ENCODE measurements around the gene ARHGEF3.
"Not testable (repeated sequence)": the region's sequence is repeated elsewhere in the genome, so short reads cannot be mapped to it uniquely, and the experiment has no call there.

ARHGEF3 gene

DNA sequence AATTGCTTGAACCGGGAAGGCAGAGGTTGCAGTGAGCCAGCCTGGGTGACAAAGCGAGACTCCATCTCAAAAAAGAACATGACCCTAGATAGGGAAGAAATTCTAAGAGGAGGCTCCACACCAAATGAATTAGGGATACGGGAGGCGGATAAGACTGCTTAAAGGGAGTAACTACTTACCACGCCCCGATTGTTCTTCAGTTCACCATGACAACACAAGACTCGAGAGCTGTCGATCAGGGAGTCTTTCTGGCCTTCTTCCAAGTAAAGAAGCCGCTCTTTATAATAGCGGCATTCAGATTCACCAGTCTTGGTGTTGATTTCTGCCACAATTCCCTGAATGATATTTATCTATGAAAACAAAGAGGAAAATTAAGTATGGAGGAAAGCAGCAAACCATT lies 64.7 kb downstream of the ARHGEF3 start:
- DNase-seq (ENCODE audit: low read depth in 2 of 2): no peak

DNA sequence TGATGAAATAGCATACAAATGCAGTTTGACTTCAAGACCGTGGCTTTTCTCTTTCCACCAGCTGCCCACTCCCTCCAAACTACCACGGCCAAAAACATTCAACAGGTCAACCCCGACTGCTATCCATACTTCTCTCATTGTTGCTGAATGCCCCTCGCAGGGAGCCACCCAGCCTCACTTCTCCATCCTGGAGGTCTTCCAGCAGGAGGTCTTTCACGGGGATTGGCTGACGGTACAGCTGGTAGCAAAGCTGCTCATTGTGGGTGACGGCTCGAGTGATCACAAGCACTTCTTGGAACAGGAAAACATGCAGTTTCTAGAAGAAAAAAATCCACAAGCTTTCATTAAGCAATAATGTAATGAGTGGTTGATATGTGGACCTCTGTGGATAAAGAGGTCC lies 69.6 kb downstream of the ARHGEF3 start:
- no peak for DNase-seq (ENCODE audit: low read depth in 2 of 2)

DNA sequence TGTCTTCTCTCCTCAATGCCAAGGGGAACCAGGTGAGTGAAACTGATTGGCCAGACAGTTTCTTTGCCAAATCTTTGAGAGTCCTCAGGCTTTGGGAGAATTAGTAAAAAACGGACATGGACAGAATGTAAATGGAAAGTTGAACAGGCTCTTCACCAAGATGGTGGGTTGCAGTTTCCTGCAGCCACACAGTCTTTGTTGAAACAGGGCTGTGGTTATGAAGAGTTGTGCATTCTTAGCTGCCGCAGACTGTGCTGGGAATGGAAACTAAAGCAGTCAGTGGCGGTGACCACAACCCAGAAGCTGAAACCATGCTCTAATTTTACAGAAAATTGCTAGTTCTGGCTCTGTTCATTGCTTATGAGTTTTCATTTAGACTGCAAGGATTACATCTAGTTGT lies 76.6 kb downstream of the ARHGEF3 start:
- peak; percentile 31 to 49 for DNase-seq (ENCODE audit: low read depth in 2 of 2)

DNA sequence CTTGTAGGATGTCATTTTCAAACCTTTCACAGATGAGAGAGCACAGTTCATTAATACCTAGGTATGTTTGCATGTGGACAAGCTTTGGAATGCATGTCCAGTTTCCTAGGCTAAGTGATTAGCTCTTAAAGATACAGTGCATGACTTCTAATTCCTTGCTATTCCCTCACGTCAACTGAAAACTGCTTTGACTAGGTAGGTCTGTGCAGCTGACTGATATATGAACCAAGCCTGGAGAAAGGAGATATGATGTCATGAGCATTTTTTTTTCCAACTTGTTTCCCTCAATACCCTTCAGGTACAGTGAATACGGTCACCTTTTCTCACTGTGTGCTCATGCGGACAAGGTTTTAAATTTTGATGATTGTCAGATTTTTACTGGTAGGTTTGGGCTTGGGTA lies 77.1 kb downstream of the ARHGEF3 start:
- DNase-seq (ENCODE audit: low read depth in 2 of 2): no peak

DNA sequence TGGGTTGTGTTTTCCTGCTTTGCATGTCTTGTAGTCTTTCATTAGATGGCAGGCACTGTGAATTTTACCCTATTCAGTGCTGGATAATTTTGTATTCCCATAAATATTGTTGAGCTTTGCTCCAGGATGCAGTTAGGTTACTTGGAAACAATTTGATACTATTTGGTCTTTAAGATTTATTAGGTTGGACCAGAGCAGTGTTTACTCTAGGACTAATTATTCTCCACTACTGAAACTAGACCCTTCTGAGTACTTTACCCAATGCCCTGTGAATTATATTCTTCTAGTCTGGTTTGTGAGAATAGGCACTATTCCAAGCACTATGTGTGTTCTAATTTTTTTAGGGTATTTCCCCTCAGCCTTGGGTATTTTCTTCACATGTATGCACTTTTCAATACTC lies 80.9 kb downstream of the ARHGEF3 start:
- DNase-seq (ENCODE audit: low read depth in 2 of 2): no peak

DNA sequence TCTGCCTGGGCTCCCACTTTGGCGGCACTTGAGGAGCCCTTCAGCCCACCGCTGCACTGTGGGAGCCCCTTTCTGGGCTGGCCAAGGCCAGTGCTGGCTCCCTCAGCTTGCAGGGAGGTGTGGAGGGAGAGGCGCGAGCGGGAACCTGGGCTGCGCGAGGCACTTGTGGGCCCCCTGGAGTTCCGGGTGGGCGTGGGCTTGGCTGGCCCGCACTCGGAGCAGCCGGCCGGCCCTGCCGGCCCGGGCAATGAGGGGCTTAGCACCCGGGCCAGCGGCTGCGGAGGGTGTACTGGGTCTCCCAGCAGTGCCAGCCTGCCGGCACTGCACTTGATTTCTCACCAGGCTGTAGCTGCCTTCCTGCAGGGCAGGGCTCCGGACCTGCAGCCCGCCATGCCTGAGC lies 82.9 kb downstream of the ARHGEF3 start:
- not testable (repeated sequence) for DNase-seq (ENCODE audit: low read depth in 2 of 2)

DNA sequence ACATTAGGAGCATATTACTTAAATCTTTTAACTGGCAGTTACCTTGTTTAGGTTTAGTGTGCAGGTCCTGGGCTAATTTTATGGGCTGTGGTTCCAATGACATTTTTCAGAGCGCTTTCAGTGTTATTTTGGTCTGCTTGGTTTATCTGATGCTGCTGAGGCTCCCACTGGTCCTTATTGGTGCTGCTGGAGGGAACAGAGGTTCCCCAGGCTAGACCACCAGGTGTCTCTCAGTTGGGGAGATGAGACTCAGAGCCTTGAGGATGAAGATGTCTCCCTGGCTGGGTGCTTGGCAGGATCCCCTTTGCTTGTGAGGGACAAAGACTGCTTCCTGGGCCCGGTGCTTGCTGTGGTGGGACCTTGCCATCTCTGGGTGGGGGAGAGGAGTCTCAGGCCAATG lies 90.4 kb downstream of the ARHGEF3 start:
- DNase-seq (ENCODE audit: low read depth in 2 of 2): no peak

DNA sequence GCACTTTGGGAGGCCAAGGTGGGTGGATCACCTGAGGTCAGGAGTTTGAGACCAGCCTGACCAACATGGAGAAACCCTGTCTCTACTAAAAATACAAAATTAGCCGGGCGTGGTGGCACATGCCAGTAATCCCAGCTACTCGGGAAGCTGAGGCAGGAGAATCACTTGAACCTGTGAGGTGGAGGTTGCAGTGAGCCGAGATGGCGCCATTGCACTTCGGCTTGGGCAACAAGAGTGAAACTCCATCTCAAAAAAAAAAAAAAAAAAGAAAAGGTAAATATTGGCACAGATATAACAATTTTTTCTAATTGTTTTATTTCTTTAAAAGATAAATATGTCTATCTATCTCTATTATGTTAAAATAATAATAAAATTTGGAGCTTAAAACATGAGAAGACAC lies 94.3 kb downstream of the ARHGEF3 start:
- DNase-seq (ENCODE audit: low read depth in 2 of 2): not testable (repeated sequence)

DNA sequence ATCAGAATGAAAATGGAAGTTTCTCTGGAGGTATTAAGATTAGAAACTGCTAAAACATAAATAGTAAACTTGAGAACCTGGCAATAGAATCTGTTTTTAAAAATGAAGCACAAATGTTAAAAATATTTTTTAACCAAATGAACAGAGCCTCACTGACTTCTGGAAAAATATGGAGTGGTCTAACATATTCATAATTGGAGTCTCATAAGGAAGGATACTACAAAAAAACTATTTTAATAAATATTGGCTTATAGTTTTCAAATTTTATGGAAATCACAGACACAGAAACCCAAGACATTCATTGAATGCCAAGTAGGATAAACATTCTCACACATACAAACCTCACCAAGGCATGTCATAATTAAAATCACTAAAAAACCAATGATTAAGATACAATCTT lies 95.1 kb downstream of the ARHGEF3 start:
- no peak for DNase-seq (ENCODE audit: low read depth in 2 of 2)

DNA sequence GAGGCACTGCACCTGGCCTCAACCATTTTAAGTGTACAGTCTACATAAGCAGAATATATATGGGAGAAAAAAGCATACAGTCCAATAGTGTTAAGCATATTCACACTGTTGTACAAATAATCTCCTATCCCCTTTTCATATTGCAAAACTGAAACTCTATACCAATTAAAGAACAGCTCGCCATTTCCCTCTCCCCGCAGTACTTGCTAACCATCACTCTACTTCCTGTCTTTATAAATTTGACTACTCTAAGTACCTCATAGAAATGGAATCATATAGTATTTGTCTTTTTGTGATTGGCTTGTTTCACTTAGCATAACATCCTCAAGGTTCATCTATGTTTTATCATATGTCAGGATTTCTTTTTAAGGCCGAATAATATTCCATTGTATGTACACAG lies 97.0 kb downstream of the ARHGEF3 start:
- no peak for DNase-seq (ENCODE audit: low read depth in 2 of 2)

DNA sequence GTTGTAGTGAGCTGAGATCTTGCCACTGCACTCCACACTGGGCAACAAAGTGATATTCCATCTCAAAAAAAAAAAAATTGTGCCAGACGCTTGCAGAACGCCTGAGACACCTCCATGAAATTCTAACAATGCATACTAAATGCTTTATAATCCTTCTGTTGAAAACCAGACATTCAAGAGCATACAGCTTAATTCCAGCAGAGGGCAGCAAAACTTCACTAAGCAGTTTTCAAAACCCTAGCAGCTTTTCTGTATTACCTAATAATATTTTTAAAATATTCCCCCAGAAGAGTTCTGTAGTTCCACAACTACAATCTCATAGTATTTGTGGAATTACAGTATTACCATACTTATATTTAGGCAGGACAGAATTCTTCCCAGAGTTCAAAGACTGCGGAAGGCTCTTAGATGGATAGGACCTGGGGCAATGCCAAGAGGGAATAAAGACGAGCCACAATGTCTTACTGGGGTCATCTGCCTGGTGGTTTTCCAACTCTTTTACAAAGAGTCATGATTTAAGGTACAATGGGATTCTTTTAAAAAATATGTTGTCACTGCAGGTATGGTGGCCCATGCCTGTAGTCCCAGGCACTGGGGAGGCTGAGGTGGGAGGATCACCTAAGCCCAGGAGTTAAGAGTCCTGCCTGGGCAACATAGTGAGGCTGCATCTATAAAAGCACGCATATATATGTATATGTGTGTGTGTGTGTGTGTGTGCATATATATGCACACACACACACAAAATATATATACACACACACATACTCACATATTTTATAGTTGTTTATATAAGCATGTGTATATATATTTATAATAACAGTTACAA lies 99.0 kb downstream of the ARHGEF3 start:
- no peak for DNase-seq (ENCODE audit: low read depth in 2 of 2)

DNA sequence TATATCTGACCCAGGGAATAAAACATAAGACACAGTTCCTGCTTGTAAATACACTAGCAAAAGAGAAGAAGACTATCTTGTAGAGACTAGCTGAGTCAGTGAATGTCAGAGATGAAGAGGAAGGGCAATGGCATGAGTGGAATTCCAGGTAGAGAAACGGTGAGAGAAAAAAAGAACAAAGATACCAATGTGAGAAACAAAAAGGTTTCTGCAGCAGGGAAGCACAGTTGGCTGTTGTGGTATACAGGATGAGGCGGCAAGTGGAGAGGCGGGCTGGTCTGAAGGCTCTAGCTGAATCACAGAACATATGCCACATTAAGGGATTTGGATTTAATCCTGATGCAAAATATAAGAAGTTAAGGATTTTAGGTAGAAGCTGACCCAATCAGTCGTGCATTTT lies 101.6 kb downstream of the ARHGEF3 start:
- DNase-seq (ENCODE audit: low read depth in 2 of 2): no peak

DNA sequence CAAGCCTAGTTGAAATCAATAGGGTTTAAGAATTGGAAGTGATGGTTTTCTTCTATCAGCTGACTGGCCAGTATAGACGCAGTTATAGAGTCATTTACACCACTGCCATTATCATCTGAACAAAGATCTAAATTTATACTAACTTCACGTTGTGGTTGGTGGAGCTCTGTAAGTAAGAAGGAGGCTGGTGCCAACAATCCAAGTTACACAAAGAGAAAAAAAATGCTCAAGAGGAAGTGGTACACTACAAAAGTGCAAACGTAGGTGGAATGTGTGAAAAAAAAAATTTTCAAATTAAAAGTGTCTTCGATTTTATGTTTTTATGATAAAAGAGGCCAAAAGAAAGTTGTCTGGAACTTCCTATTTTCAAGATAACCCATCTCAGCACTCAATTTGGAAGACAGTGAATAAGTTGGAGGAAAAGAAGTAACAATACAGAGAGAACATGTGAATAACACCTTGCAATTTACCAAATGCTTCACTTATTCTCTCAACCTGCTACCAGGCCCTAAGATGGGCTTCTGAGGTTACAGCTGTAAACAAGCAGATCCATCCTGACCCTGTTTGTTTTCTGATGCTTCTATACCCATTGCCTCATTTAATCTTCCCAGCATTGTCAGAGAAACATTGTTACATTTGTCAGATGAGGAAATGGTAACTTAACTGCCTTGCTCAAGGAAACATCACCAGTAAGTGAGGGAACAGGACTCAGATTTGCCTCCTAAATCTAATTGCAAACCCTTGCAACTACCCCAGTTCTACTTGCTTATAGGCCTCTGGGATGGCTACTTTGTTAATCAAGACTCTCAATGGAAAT lies 106.7 kb downstream of the ARHGEF3 start:
- DNase-seq (ENCODE audit: low read depth in 2 of 2): no peak

DNA sequence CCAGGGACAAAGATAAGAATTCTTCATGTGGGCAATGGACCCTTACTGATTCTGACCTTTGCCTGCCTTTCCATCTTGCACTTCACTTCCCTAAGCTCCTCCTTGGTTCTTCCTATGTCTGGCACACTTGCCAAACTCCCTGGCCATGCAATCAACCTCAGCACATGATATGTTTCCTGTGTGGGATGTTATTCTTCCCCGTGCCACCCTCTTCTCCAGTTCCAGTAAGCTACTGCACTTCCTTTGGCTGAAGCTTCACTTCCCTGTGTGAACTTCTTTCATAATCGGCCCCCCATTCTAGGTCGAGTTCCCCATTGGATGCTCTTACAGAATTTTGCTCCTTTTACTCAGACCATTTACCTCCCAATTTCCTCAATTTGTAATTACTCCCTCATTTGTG lies 108.0 kb downstream of the ARHGEF3 start:
- no peak for DNase-seq (ENCODE audit: low read depth in 2 of 2)

DNA sequence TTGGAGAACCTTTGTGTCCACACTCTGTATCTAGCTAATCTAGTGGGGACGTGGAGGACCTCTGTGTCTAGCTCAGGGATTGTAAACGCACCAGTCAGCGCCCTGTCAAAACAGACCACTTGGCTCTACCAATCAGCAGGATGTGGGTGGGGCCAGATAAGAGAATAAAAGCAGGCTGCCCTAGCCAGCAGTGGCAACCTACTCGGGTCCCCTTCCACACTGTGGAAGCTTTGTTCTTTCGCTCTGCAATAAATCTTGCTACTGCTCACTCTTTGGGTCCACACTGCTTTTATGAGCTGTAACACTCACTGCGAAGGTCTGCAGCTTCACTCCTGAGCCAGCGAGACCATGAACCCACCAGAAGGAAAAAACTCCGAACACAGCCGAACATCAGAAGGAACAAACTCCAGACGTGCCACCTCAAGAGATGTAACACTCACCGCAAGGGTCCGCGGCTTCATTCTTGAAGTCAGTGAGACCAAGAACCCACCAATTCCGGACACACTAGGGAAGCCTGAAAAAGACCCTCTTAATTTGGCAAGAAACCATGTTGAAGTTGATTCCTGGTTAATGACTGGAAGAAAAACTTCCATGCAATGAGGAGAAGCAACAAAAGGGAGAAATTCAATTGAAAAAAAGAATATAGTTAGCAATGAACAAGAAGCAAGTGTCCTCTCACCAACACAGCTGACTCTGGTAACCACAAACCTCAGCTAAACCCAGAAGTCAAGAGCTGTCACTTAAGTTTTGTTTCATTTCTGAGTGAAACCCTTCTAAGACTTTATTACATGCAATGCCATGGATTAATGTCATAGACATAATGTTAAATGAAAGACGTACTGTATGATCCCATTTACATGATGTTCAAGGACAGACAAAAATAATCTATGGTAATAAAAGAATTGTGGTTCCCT lies 109.0 kb downstream of the ARHGEF3 start:
- not testable (repeated sequence) for DNase-seq (ENCODE audit: low read depth in 2 of 2)

DNA sequence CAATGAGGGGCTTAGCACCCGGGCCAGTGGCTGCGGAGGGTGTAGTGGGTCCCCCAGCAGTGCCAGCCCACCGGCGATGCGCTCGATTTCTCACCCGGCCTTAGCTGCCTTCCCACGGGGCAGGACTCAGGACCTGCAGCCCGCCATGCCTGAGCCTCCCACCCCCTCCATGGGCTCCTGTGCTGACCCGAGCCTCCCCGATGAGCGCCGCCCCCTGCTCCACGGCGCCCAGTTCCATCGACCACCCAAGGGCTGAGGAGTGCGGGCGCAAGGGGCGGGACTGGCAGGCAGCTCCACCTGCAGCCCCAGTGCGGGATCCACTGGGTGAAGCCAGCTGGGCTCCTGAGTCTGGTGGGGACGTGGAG lies 109.8 kb downstream of the ARHGEF3 start:
- not testable (repeated sequence) for DNase-seq (ENCODE audit: low read depth in 2 of 2)

DNA sequence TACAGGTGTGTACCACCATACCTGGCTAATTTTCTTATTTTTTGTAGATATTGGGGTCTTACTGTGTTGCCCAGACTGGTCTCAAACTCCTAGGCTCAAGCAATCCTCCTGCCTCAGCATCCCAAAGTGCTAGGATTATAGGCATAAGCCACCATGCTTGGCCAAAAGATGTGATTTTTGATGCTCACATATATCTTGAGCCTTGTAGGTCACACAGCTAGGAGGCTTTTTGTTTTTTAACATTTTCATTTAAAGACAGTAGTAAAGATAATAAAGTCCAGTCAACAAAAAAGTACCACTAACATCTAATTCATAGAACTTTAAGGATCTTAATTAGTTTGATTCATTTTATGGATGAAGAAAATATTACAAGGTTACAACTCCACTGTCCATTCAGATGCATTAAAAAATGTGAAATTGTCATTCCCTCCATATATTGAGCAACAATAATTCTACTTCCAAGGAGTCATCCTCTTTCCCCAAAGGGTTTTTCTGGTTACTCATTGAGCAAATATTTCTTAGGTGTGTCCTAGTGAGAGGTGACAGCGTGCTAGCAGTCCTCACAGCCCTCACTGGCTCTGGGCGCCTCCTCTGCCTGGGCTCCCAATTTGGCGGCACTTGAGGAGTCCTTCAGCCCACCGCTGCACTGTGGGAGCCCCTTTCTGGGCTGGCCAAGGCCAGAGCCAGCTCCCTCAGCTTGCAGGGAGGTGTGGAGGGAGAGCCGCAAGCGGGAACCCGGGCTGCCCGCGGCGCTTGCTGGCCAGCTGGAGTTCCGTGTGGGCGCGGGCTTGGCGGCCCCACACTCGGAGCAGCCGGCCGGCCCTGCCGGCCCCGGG lies 110.4 kb downstream of the ARHGEF3 start:
- no peak for DNase-seq (ENCODE audit: low read depth in 2 of 2)

DNA sequence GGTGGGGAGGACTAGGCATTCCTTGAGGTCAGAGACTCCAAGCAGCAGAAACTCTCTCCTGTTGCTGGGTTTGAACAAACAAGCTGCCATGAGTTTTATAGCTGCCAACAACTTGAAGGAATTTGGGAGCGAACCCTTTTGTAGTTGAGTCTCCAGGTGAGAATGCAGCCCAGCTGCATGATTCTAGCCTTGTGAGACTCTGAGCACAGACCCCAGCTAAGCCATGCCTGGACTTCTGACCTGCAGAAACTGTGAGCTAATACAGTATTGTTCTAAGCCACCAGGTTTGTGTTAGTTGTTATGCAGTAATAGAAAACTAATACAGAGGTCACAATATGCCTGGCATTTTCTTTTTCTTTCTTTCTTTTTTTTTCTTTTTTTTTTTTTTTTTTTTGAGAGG lies 112.4 kb downstream of the ARHGEF3 start:
- DNase-seq (ENCODE audit: low read depth in 2 of 2): no peak

DNA sequence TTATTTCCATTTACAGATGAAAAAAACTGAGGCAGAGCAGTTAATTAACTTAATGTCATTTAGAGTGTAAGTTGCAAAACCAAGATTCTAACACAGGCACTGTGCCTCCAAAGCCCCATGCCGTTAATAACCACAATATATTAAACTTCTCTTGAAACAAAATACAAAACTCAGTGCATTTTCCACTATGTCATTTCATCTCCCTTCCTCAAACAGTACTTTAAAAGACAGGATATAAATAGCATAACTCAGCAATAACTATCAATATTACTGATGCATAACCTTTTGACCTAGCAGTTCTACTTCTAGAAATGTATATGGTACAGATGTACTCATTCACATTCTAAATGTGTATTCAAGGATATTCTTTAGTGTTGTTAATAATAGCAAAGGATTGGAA lies 113.6 kb downstream of the ARHGEF3 start:
- no peak for DNase-seq (ENCODE audit: low read depth in 2 of 2)

DNA sequence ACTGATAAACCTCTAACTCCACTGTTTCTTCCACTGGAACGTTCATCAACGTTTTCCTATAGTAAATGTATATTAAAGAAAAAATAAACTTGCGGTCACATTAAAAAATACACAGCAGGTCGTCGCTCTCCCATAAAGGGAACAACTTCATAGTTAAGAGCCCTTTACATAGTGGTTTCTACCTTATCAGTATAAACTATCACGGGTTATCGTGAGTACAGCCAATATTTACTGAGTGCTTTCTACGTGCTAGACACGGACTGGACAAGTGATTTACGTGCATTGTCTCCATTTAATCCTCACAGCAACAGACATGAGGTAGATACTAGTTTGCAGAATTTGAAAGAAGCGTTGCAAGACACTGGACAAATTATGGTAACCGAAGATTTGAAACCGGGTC lies 117.7 kb downstream of the ARHGEF3 start:
- no peak for DNase-seq (ENCODE audit: low read depth in 2 of 2)

DNA sequence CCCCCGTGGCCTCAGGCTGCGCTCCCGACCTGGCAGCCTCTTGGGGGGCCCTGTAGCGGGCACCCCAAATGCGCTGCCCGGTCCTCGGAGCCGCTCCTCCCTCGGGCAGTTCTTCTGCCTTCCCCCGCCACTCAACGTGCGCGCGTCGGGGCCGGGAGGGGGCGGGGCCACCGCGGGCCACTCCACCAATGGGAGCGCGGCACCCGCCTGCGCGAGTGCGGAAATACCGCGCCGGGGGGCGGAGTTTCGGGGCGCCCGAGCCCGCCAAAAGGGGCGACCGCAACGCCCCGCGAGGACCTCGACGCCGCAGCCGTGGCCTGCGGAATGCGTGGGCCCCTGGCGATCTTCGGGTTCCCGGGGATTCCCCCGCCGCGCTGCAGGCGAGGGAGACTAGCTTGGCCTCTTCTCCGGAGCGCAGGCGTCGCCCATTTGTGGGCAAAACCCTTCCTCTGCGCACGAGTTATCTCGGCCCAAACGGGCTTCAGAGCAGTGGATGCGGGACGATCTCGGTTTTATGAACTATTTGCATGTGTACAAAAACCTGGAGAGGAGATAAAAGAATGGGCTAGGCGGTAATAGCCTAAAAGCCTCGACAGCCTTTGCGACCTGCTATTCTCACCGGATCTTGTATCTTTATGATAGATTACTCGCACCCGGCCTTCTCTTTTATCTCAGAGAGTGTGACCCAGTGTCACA lies 118.5 kb downstream of the ARHGEF3 start, which contains the start of gene TASOR:
TASOR (minus strand) TSS at position 144 of the 696 bp plus-strand sequence. CDS start 259 bp downstream, outside the sequence.
- peak; percentile 79 to 83 for DNase-seq (ENCODE audit: low read depth in 2 of 2)

Data from stimulated activated CD8-positive, alpha-beta memory T cell treated with anti-CD3 and anti-CD28 coated beads, Interleukin-2, amount 100 ng/mL, for 48 hours (primary cell).